ENCODE measurements around the gene LSM14A. TPM values are rescaled to one million over a fixed set of nuclear protein-coding genes. Genes with fewer than 3 reads are reported as not detected.

LSM14A gene
- total RNA-seq, 1 donor, result 191 TPM

DNA sequence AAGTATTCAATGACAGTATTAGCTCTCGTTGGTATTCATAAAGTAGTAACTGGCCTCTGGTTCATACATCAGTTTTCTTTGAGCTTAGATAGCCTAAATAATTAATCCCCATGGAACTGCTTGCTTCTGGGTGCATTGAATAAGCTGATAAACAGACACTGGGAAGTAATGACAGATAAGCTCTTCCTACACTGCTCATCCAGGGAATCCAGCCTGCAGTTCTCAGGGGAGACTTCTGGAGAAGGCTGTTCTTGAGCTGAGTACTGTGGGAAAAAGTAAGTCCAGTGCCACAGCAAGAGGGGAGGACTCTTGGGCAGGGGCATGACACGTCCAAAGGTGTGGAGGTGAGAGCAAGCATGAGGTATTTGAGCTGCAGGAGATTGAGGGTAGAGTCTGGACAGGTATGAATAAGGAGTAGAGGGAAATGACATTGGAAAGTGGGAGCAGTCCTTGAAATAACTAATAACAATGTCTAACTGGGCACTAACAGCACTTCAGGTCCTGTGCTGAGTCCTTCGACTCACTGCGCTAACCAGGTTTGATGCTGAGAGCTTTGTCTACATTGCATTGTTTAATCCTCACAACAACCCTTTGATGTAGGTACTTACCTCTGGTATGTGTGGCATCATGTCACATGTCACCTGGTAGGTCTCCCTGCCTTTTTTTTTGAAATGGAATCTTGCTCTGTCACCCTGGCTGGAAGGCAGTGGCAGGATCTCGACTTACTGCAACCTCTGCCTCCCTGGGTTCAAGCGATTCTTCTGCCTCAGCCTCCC lies 89.2 kb downstream of the LSM14A start:
- no peaks in the 10 kb centered on the region for H3K9me3 ChIP-seq (ENCODE audit: low read depth, low read length)
- no peaks in the 10 kb centered on the region for H3K4me1 ChIP-seq (ENCODE audit: insufficient read depth, low read length)
- H3K27me3 ChIP-seq (ENCODE audit: insufficient read depth, low read length), result no peaks in the 10 kb centered on the region
- no peak overlapping the region for H3K4me3 ChIP-seq (ENCODE audit: low read length)

DNA sequence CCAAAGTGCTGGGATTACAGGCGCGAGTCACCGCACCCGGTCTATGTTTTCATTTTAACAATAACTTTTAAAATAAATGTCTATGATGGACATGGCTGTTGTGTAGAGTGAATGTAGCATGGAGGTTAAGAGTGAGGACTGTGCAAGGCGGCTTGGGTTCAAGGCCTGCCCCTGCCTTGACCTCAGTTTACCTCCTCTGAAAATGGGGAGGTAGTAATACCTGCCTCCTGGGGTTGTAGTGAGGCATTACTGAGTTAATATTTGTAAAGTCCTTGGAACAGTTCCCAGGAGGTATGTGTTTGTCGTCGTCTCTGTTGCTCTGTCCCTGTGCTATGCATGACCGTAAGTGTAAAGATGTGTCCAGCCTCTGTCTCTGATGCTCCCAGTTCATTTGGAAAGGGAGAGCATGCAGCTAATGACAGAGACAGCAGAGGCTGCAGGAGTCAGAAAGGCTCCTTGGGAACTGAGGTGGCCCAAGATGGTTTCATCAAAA lies 91.5 kb downstream of the LSM14A start:
- no peaks in the 10 kb centered on the region for H3K9me3 ChIP-seq (ENCODE audit: low read depth, low read length)
- no peak overlapping the region for H3K4me3 ChIP-seq (ENCODE audit: low read length)
- H3K27me3 ChIP-seq (ENCODE audit: insufficient read depth, low read length), result no peaks in the 10 kb centered on the region
- H3K4me1 ChIP-seq (ENCODE audit: insufficient read depth, low read length), result no peaks in the 10 kb centered on the region

GRCh38 chr19:34265221-34265650 lies 92.9 kb downstream of the LSM14A start:
- Histone ChIP-seq H3K4me1 (ENCODE audit: insufficient read depth, low read length) (peaks cover 13% of the 10 kb centered on the region), H3K4me3 (ENCODE audit: low read length) (no peak overlapping the region), H3K27me3 (ENCODE audit: insufficient read depth, low read length) (no peaks in the 10 kb centered on the region), H3K9me3 (ENCODE audit: low read depth, low read length) (no peaks in the 10 kb centered on the region)

- Histone ChIP-seq H3K27me3 (ENCODE audit: insufficient read depth, low read length) (no peaks in the 10 kb centered on the region), H3K9me3 (ENCODE audit: low read depth, low read length) (no peaks in the 10 kb centered on the region), H3K4me3 (ENCODE audit: low read length) (no peak overlapping the region), H3K4me1 (ENCODE audit: insufficient read depth, low read length) (peaks cover 49% of the 10 kb centered on the region)
These were observed 96.8 kb downstream of the LSM14A start for GRCh38 chr19:34269081-34269480.

DNA sequence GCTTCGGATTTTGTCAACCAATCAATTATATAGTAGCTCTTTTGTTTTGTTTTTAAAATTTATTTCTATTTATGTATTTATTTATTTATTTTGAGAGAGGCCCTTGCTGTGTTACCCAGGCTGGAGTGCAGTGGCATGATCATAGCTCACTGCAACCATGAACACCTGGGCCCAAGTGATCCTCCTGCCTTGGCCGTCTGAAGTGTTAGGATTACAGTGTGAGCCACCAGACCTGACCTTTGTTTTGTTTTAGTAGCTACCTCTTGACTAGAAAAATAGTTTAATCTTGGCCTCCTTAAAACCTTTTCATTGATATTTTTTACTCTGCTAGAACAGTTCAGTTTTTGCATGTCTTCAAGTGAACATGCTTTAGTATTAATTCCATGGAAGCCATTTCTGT lies 97.2 kb downstream of the LSM14A start:
- Histone ChIP-seq H3K4me3 (ENCODE audit: low read length) (no peak overlapping the region), H3K9me3 (ENCODE audit: low read depth, low read length) (no peaks in the 10 kb centered on the region), H3K27me3 (ENCODE audit: insufficient read depth, low read length) (no peaks in the 10 kb centered on the region), H3K4me1 (ENCODE audit: insufficient read depth, low read length) (peaks cover 53% of the 10 kb centered on the region)

DNA sequence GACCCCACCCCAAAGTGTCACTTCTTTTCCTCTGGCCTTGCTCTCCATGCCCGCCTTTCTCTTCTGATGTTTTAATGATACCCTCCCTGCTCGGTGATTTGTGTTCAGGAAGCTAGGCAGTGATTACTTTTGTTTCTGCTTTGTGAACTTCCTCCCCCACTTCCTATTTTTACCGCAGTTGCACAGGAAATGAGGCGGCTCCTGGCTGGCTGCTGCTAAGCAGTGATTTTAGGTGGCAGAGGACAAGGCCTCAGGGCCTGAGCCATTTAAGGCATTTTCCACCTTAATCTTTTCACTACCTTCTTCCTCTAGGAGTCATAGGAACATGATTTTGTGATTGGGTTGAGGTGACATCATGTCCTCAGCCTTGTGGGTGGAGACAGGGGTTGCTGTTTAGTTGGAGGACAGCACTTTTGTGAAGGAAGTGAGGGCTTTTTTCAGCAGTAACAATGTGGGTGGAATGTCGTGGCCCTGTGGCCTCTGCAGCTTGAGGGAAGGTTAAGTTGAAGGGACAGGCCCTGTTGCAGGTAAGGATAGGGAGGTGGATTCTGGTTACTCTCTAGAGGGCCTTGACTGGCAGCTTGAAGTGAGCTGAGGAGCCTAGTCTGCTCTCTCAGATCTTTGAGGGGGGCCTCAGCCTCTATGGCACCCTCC lies 97.8 kb downstream of the LSM14A start:
- Histone ChIP-seq H3K4me1 (ENCODE audit: insufficient read depth, low read length) (peaks cover 55% of the 10 kb centered on the region), H3K27me3 (ENCODE audit: insufficient read depth, low read length) (no peaks in the 10 kb centered on the region), H3K9me3 (ENCODE audit: low read depth, low read length) (no peaks in the 10 kb centered on the region), H3K4me3 (ENCODE audit: low read length) (no peak overlapping the region)

- H3K4me1 ChIP-seq (ENCODE audit: insufficient read depth, low read length), result peaks cover 61% of the 10 kb centered on the region
- H3K4me3 ChIP-seq (ENCODE audit: low read length), result no peak overlapping the region
- H3K9me3 ChIP-seq (ENCODE audit: low read depth, low read length), result no peaks in the 10 kb centered on the region
- no peaks in the 10 kb centered on the region for H3K27me3 ChIP-seq (ENCODE audit: insufficient read depth, low read length)
These were observed 100.8 kb downstream of the LSM14A start for GRCh38 chr19:34273121-34273520.

- Histone ChIP-seq H3K4me1 (ENCODE audit: insufficient read depth, low read length) (peaks cover 57% of the 10 kb centered on the region), H3K9me3 (ENCODE audit: low read depth, low read length) (no peaks in the 10 kb centered on the region), H3K4me3 (ENCODE audit: low read length) (no peak overlapping the region)
These were observed 102.1 kb downstream of the LSM14A start for GRCh38 chr19:34274284-34274826.

GRCh38 chr19:34274827-34275625 lies 102.7 kb downstream of the LSM14A start:
- Histone ChIP-seq H3K27me3 (ENCODE audit: insufficient read depth, low read length) (no peaks in the 10 kb centered on the region), H3K9me3 (ENCODE audit: low read depth, low read length) (no peaks in the 10 kb centered on the region), H3K4me3 (ENCODE audit: low read length) (no peak overlapping the region), H3K4me1 (ENCODE audit: insufficient read depth, low read length) (peaks cover 50% of the 10 kb centered on the region)

More at GRCh38 chr19:34274284-34274826, 102.1 kb downstream of the LSM14A start:
- no peaks in the 10 kb centered on the region for H3K27me3 ChIP-seq (ENCODE audit: insufficient read depth, low read length)

- Histone ChIP-seq H3K4me1 (ENCODE audit: insufficient read depth, low read length) (peaks cover 43% of the 10 kb centered on the region), H3K4me3 (ENCODE audit: low read length) (no peak overlapping the region), H3K27me3 (ENCODE audit: insufficient read depth, low read length) (no peaks in the 10 kb centered on the region), H3K9me3 (ENCODE audit: low read depth, low read length) (no peaks in the 10 kb centered on the region)
These were observed 103.4 kb downstream of the LSM14A start for GRCh38 chr19:34275705-34276104.

DNA sequence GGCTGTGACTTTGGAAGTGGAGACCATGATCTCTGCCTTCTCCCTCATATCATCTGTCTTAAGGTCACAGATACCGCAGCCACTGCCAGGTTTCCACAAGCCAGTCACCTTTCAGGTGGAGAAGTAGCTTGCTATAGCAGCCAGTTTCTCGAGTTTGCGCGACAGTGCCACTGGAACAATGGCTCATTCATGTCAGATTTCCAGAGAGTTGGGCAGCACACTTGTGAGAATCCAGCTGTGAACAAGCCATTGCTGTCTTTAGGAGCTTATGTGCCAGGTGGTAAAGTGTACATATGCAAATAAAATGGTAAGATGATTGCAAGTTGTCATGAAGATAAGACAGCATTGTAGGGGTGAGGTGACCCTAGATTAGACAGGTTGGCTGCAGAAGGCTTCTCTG lies 104.3 kb downstream of the LSM14A start:
- Histone ChIP-seq H3K4me1 (ENCODE audit: insufficient read depth, low read length) (peaks cover 34% of the 10 kb centered on the region), H3K27me3 (ENCODE audit: insufficient read depth, low read length) (no peaks in the 10 kb centered on the region), H3K4me3 (ENCODE audit: low read length) (no peak overlapping the region), H3K9me3 (ENCODE audit: low read depth, low read length) (no peaks in the 10 kb centered on the region)

DNA sequence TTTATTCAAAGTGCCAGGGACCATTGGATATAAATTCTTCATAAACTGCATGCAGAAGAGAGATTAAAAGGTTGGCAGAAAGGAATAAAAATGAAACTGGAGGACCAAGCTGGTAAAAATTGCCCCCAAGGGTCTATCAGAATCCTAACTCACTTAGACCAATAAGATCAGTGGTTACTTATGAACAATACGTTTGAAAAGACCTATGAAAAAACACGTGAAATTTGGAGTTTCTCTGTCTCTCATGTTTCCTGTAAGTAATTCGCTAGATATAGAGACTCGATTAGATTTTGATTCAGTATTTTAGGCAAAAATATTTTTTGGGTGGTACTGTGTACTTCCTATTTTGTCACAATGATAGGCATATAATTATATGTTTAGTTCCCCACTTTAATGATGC lies 104.9 kb downstream of the LSM14A start:
- Histone ChIP-seq H3K4me3 (ENCODE audit: low read length) (no peak overlapping the region), H3K27me3 (ENCODE audit: insufficient read depth, low read length) (no peaks in the 10 kb centered on the region), H3K9me3 (ENCODE audit: low read depth, low read length) (no peaks in the 10 kb centered on the region), H3K4me1 (ENCODE audit: insufficient read depth, low read length) (peaks cover 28% of the 10 kb centered on the region)

GRCh38 chr19:34278783-34279182 lies 106.5 kb downstream of the LSM14A start:
- Histone ChIP-seq H3K4me3 (ENCODE audit: low read length) (no peak overlapping the region), H3K4me1 (ENCODE audit: insufficient read depth, low read length) (peaks cover 15% of the 10 kb centered on the region), H3K9me3 (ENCODE audit: low read depth, low read length) (no peaks in the 10 kb centered on the region), H3K27me3 (ENCODE audit: insufficient read depth, low read length) (no peaks in the 10 kb centered on the region)
